ENCODE data around the gene RWDD3.

Gene RWDD3

DNA sequence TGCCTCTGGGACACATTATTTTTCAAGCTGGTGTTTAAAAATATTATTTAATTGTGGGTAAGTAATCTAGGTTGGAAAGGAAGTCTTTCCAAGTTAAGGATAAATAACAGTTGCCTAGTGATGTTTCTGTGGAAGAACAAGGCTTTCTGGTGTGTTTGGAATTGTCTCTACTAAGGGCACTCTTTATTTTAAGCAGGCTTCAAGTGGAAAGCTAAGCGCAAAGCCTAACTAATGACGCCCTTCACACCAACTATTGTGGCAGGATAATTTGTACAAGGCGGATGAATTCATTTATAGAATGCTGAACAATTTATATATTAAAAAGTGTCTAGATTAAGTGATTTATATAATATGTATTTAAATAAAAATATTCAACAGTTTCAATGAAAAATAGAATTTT is 25.1 kb upstream of the RWDD3 start:
- no peaks in the 10 kb centered on the region for H3K27me3 ChIP-seq (ENCODE audit: control insufficient read depth in 1 of 2, insufficient read depth in 2 of 2, low read length in 2 of 2)
- no peaks in the 10 kb centered on the region for H3K9me3 ChIP-seq (ENCODE audit: control insufficient read depth in 2 of 2, low read length in 2 of 2)
- H3K27ac ChIP-seq (ENCODE audit: low read length) = no peak overlapping the region
- H3K4me1 ChIP-seq (ENCODE audit: control insufficient read depth, insufficient read depth, low read length) = no peaks in the 10 kb centered on the region
- H3K4me3 ChIP-seq (ENCODE audit: low read length in 2 of 2) = no peak overlapping the region
- no peak overlapping the region for H3K9ac ChIP-seq (ENCODE audit: low read length in 2 of 2)
- no peaks in the 10 kb centered on the region for H3K36me3 ChIP-seq (ENCODE audit: control insufficient read depth in 2 of 2, insufficient read depth in 2 of 2, low read length in 2 of 2)

- Histone ChIP-seq H3K4me3 (ENCODE audit: low read length in 2 of 2) (no peak overlapping the region), H3K36me3 (ENCODE audit: control insufficient read depth in 2 of 2, insufficient read depth in 2 of 2, low read length in 2 of 2) (no peaks in the 10 kb centered on the region), H3K9ac (ENCODE audit: low read length in 2 of 2) (no peak overlapping the region), H3K27me3 (ENCODE audit: control insufficient read depth in 1 of 2, insufficient read depth in 2 of 2, low read length in 2 of 2) (no peaks in the 10 kb centered on the region), H3K27ac (ENCODE audit: low read length) (no peak overlapping the region), H3K9me3 (ENCODE audit: control insufficient read depth in 2 of 2, low read length in 2 of 2) (no peaks in the 10 kb centered on the region), H3K4me1 (ENCODE audit: control insufficient read depth, insufficient read depth, low read length) (no peaks in the 10 kb centered on the region)
Measured at GRCh38 chr1:95209291-95209690, 24.7 kb upstream of the RWDD3 start.

GRCh38 chr1:95216292-95216990 is 17.6 kb upstream of the RWDD3 start:
- Histone ChIP-seq H3K9me3 (ENCODE audit: control insufficient read depth in 2 of 2, low read length in 2 of 2) (no peaks in the 10 kb centered on the region), H3K27me3 (ENCODE audit: control insufficient read depth in 1 of 2, insufficient read depth in 2 of 2, low read length in 2 of 2) (no peaks in the 10 kb centered on the region), H3K4me3 (ENCODE audit: low read length in 2 of 2) (no peak overlapping the region), H3K4me1 (ENCODE audit: control insufficient read depth, insufficient read depth, low read length) (no peaks in the 10 kb centered on the region), H3K9ac (ENCODE audit: low read length in 2 of 2) (no peak overlapping the region), H3K36me3 (ENCODE audit: control insufficient read depth in 2 of 2, insufficient read depth in 2 of 2, low read length in 2 of 2) (no peaks in the 10 kb centered on the region), H3K27ac (ENCODE audit: low read length) (no peak overlapping the region)

GRCh38 chr1:95217371-95217770 is 16.6 kb upstream of the RWDD3 start:
- Histone ChIP-seq H3K9ac (ENCODE audit: low read length in 2 of 2) (no peak overlapping the region), H3K9me3 (ENCODE audit: control insufficient read depth in 2 of 2, low read length in 2 of 2) (no peaks in the 10 kb centered on the region), H3K4me3 (ENCODE audit: low read length in 2 of 2) (no peak overlapping the region), H3K36me3 (ENCODE audit: control insufficient read depth in 2 of 2, insufficient read depth in 2 of 2, low read length in 2 of 2) (no peaks in the 10 kb centered on the region), H3K27me3 (ENCODE audit: control insufficient read depth in 1 of 2, insufficient read depth in 2 of 2, low read length in 2 of 2) (no peaks in the 10 kb centered on the region), H3K27ac (ENCODE audit: low read length) (no peak overlapping the region), H3K4me1 (ENCODE audit: control insufficient read depth, insufficient read depth, low read length) (no peaks in the 10 kb centered on the region)

DNA sequence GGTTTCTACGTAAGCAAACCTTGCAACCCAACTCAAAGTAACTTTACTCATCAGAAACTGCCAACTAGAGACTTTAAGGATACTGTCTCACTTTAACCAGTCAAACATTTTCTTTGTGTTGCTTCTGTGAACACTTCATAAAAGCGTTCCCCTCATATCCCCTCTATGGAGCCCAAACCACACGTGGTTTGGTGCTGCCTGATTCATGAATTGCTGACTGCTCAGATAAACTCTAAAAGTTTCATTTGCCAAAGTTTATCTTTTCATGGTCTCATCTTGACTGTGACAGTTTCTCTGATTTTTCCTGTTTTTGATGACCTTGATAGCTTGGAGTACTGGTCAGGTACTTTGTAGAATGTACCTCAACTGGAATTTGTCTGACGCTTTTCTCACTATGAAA is 14.6 kb upstream of the RWDD3 start:
- Histone ChIP-seq H3K4me1 (ENCODE audit: control insufficient read depth, insufficient read depth, low read length) (no peaks in the 10 kb centered on the region), H3K4me3 (ENCODE audit: low read length in 2 of 2) (no peak overlapping the region), H3K27ac (ENCODE audit: low read length) (no peak overlapping the region), H3K9ac (ENCODE audit: low read length in 2 of 2) (no peak overlapping the region), H3K9me3 (ENCODE audit: control insufficient read depth in 2 of 2, low read length in 2 of 2) (no peaks in the 10 kb centered on the region), H3K36me3 (ENCODE audit: control insufficient read depth in 2 of 2, insufficient read depth in 2 of 2, low read length in 2 of 2) (no peaks in the 10 kb centered on the region), H3K27me3 (ENCODE audit: control insufficient read depth in 1 of 2, insufficient read depth in 2 of 2, low read length in 2 of 2) (no peaks in the 10 kb centered on the region)

DNA sequence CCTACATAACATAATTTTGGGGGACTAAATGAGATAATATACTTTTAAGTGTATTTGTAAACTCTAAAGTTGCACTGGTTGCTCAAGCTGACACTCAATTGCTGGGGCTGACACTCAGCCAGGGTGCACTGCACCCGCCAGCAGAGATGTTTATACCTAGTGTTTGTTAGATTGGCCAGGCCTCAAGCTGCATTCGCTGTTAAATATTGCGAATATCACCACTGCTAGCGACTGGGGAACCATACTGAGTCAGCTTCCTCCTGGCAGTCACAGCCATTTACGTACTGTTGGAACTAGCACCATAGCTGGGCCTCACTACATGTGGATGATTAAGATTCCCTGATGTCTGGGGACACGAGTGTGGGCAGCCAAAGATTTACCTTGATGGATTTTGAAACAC is 12.7 kb upstream of the RWDD3 start:
- no peaks in the 10 kb centered on the region for H3K9me3 ChIP-seq (ENCODE audit: control insufficient read depth in 2 of 2, low read length in 2 of 2)
- H3K9ac ChIP-seq (ENCODE audit: low read length in 2 of 2) = no peak overlapping the region
- H3K4me3 ChIP-seq (ENCODE audit: low read length in 2 of 2) = no peak overlapping the region
- H3K4me1 ChIP-seq (ENCODE audit: control insufficient read depth, insufficient read depth, low read length) = no peaks in the 10 kb centered on the region
- H3K36me3 ChIP-seq (ENCODE audit: control insufficient read depth in 2 of 2, insufficient read depth in 2 of 2, low read length in 2 of 2) = no peaks in the 10 kb centered on the region
- no peaks in the 10 kb centered on the region for H3K27me3 ChIP-seq (ENCODE audit: control insufficient read depth in 1 of 2, insufficient read depth in 2 of 2, low read length in 2 of 2)
- no peak overlapping the region for H3K27ac ChIP-seq (ENCODE audit: low read length)

DNA sequence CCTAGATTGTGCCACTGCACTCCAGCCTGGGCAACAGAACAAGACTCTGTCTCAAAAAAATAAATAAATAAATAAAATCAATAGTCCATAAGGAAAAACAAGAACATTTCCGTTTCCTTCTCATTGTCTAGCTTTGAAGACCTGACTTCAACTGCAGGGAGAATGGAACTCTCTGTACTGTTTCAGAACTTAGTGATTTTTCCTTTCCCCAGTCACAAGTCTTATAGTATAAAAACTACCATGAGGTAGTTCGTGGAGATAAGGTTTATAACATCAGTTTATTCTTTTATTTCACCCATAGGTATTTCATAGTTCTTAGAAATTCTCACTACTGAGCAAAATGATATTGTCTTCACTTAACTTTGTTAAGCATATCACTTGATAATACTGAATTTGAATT is 11.4 kb upstream of the RWDD3 start:
- no peaks in the 10 kb centered on the region for H3K9me3 ChIP-seq (ENCODE audit: control insufficient read depth in 2 of 2, low read length in 2 of 2)
- no peak overlapping the region for H3K4me3 ChIP-seq (ENCODE audit: low read length in 2 of 2)
- H3K4me1 ChIP-seq (ENCODE audit: control insufficient read depth, insufficient read depth, low read length) = no peaks in the 10 kb centered on the region
- no peak overlapping the region for H3K27ac ChIP-seq (ENCODE audit: low read length)
- H3K27me3 ChIP-seq (ENCODE audit: control insufficient read depth in 1 of 2, insufficient read depth in 2 of 2, low read length in 2 of 2) = no peaks in the 10 kb centered on the region
- no peaks in the 10 kb centered on the region for H3K36me3 ChIP-seq (ENCODE audit: control insufficient read depth in 2 of 2, insufficient read depth in 2 of 2, low read length in 2 of 2)
- no peak overlapping the region for H3K9ac ChIP-seq (ENCODE audit: low read length in 2 of 2)

DNA sequence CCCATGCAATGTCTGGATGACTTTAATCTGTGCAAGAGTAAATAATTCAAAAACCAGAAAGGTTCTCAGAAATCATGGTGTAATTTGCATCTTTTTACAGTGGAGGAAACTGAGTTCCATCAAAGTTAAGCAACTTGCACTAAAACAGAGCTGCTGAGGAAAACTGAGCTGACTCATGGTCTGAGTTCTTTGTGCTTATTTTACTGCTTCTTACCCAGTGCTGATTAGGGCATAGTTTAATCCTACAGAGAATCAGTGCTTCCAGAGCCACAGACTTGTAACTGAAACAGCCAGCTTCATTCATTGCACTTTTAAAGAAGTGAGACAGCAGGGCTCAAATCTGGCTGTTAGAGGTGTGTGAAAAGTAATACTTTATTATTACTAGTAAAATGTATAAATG is 10.9 kb upstream of the RWDD3 start:
- Histone ChIP-seq H3K9me3 (ENCODE audit: control insufficient read depth in 2 of 2, low read length in 2 of 2) (no peaks in the 10 kb centered on the region), H3K9ac (ENCODE audit: low read length in 2 of 2) (no peak overlapping the region), H3K36me3 (ENCODE audit: control insufficient read depth in 2 of 2, insufficient read depth in 2 of 2, low read length in 2 of 2) (no peaks in the 10 kb centered on the region), H3K4me3 (ENCODE audit: low read length in 2 of 2) (no peak overlapping the region), H3K27me3 (ENCODE audit: control insufficient read depth in 1 of 2, insufficient read depth in 2 of 2, low read length in 2 of 2) (no peaks in the 10 kb centered on the region), H3K4me1 (ENCODE audit: control insufficient read depth, insufficient read depth, low read length) (no peaks in the 10 kb centered on the region), H3K27ac (ENCODE audit: low read length) (no peak overlapping the region)

DNA sequence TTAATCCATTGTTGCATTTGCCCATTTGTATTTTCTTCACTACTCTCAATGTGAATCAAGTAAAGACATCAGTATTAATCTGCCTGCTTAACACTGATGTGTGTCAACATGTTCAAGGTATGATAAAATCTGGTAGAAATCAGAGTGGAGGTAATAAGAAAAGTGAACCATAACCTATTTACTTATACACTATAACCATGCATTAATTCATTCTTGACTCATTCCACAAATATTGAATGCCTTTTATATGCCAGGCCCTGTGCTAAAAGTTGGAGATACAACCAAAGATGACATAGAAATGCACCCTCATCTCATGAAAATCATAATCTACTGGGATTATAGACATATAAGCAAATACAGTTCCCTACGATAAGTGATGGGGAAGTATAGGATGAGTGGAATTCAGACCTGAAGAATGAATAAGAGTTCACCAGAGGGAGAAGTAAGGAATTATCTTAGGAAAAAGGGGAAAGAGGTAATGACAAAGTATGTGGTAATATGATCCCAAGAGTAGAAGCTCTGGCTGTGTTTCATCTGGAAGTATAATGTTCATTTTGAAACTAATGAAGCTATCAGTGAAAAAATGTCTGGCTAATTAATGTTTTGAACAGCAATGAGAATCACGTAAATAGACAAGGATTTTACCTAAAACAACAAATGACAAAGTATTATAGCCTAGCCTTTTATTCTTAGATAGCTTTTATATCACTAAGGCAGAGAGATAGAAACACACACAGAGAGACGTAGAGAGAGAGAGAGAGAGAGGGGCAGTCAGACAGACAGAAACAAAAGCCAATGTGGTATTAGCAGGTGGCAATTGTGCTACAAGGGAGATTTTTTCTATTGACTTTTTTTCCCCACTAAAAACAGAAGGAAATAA is 7.0 kb upstream of the RWDD3 start:
- H3K27ac ChIP-seq (ENCODE audit: low read length) = no peak overlapping the region
- H3K9ac ChIP-seq (ENCODE audit: low read length in 2 of 2) = no peak overlapping the region
- no peaks in the 10 kb centered on the region for H3K4me1 ChIP-seq (ENCODE audit: control insufficient read depth, insufficient read depth, low read length)
- no peaks in the 10 kb centered on the region for H3K36me3 ChIP-seq (ENCODE audit: control insufficient read depth in 2 of 2, insufficient read depth in 2 of 2, low read length in 2 of 2)
- no peaks in the 10 kb centered on the region for H3K27me3 ChIP-seq (ENCODE audit: control insufficient read depth in 1 of 2, insufficient read depth in 2 of 2, low read length in 2 of 2)
- H3K4me3 ChIP-seq (ENCODE audit: low read length in 2 of 2) = no peak overlapping the region
- no peaks in the 10 kb centered on the region for H3K9me3 ChIP-seq (ENCODE audit: control insufficient read depth in 2 of 2, low read length in 2 of 2)

DNA sequence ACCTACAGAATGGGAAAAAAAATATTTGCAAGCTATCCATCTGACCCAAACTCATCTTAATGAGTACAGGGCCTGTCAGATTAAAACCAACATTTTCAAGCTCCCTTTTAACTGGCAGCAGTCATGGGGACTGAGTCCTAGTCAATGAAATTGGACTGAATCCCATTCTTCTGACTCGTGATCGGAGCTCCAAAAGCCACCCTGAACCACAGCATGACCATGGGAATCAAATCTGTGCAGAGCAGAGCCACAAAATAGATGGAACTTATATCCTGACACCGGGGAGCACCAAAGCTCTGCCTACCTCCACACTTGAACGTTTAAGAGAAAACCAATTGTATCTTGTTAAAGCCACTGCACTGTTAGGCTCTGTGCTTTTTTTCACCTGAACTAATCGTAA is 5.0 kb upstream of the RWDD3 start:
- peaks cover 4% of the 10 kb centered on the region for H3K4me1 ChIP-seq (ENCODE audit: control insufficient read depth, insufficient read depth, low read length)
- H3K27me3 ChIP-seq (ENCODE audit: control insufficient read depth in 1 of 2, insufficient read depth in 2 of 2, low read length in 2 of 2) = no peaks in the 10 kb centered on the region
- H3K4me3 ChIP-seq (ENCODE audit: low read length in 2 of 2) = no peak overlapping the region
- H3K9ac ChIP-seq (ENCODE audit: low read length in 2 of 2) = no peak overlapping the region
- no peaks in the 10 kb centered on the region for H3K36me3 ChIP-seq (ENCODE audit: control insufficient read depth in 2 of 2, insufficient read depth in 2 of 2, low read length in 2 of 2)
- H3K27ac ChIP-seq (ENCODE audit: low read length) = no peak overlapping the region
- H3K9me3 ChIP-seq (ENCODE audit: control insufficient read depth in 2 of 2, low read length in 2 of 2) = no peaks in the 10 kb centered on the region

- Histone ChIP-seq H3K27ac (ENCODE audit: low read length) (no peak overlapping the region), H3K4me3 (ENCODE audit: low read length in 2 of 2) (no peak overlapping the region), H3K36me3 (ENCODE audit: control insufficient read depth in 2 of 2, insufficient read depth in 2 of 2, low read length in 2 of 2) (no peaks in the 10 kb centered on the region), H3K9me3 (ENCODE audit: control insufficient read depth in 2 of 2, low read length in 2 of 2) (no peaks in the 10 kb centered on the region), H3K27me3 (ENCODE audit: control insufficient read depth in 1 of 2, insufficient read depth in 2 of 2, low read length in 2 of 2) (no peaks in the 10 kb centered on the region), H3K9ac (ENCODE audit: low read length in 2 of 2) (no peak overlapping the region), H3K4me1 (ENCODE audit: control insufficient read depth, insufficient read depth, low read length) (peaks cover 4% of the 10 kb centered on the region)
Measured at GRCh38 chr1:95229706-95230105, 4.3 kb upstream of the RWDD3 start.

All from stomach smooth muscle (tissue), 2 donors.